ENCODE data around the gene TARBP2. TPM values are rescaled to one million over a fixed set of nuclear protein-coding genes. Genes with fewer than 3 reads are reported as not detected.
A peak's percentile ranks its signal among the peaks of the same experiment; 100 is the strongest.

TARBP2 gene
- total RNA-seq, 4 donors from 2014 or later: 25.9 to 34.1 (median 31.0) TPM

GRCh38 chr12:53500142-53500775 lies 824 bp upstream of the TARBP2 start:
- WGBS, 2 donors: 1 to 2% methylated on average over 17 of the region's 17 CpGs
- peak in 1 of 2 donors; percentile 94 for TF ChIP-seq POLR2A (IDR thresholded peaks at IDR 0.05)
- TF ChIP-seq CTCF (IDR thresholded peaks at IDR 0.05): no peak
- intact Hi-C loops (cut with DNase I; ENCODE audit: low total_unique reads): no loop called here
- H3K4me3 ChIP-seq (ENCODE audit: low read depth, poor library complexity, severe bottlenecking): peak overlapping the region; percentile 38
- peak; percentile 83 to 95 for DNase-seq (ENCODE audit: low spot score in 2 of 2)

GRCh38 chr12:53501615-53502181 lies 615 bp downstream of the TARBP2 start:
- H3K4me3 ChIP-seq (ENCODE audit: low read depth, poor library complexity, severe bottlenecking): no peak overlapping the region
- peak in 1 of 2 donors; percentile 89 for DNase-seq (ENCODE audit: low spot score in 2 of 2)
- no peak for TF ChIP-seq POLR2A (IDR thresholded peaks at IDR 0.05)
- no peak for TF ChIP-seq CTCF (IDR thresholded peaks at IDR 0.05)
- 56 to 65% methylated on average over 9 to 10 of the region's 10 CpGs for WGBS, 2 donors
- intact Hi-C loops (cut with DNase I; ENCODE audit: low total_unique reads): no loop called here

GRCh38 chr12:53502331-53502730 lies 1.2 kb downstream of the TARBP2 start:
- 59 to 60% methylated on average over 9 of the region's 9 CpGs for WGBS, 2 donors
- DNase-seq (ENCODE audit: low spot score in 2 of 2): peak in 1 of 2 donors; percentile 58
- TF ChIP-seq CTCF (IDR thresholded peaks at IDR 0.05): no peak
- H3K4me3 ChIP-seq (ENCODE audit: low read depth, poor library complexity, severe bottlenecking): no peak overlapping the region
- intact Hi-C loops (cut with DNase I; ENCODE audit: low total_unique reads): no loop called here

GRCh38 chr12:53502983-53503728 lies 2.1 kb downstream of the TARBP2 start:
- TF ChIP-seq CTCF (IDR thresholded peaks at IDR 0.05): no peak
- no peak for TF ChIP-seq POLR2A (IDR thresholded peaks at IDR 0.05)
- WGBS, 2 donors: 74 to 80% methylated on average over 10 of the region's 10 CpGs
- intact Hi-C loops (cut with DNase I; ENCODE audit: low total_unique reads): no loop called here
- peak in 1 of 2 donors; percentile 84 for DNase-seq (ENCODE audit: low spot score in 2 of 2)
- H3K4me3 ChIP-seq (ENCODE audit: low read depth, poor library complexity, severe bottlenecking): no peak overlapping the region

- 79 to 82% methylated on average over 14 of the region's 14 CpGs for WGBS, 2 donors
- no peak for TF ChIP-seq CTCF (IDR thresholded peaks at IDR 0.05)
- peak in 1 of 2 donors; percentile 82 for DNase-seq (ENCODE audit: low spot score in 2 of 2)
- intact Hi-C loops (cut with DNase I; ENCODE audit: low total_unique reads): no loop called here
- H3K4me3 ChIP-seq (ENCODE audit: low read depth, poor library complexity, severe bottlenecking): no peak overlapping the region
These were observed 3.2 kb downstream of the TARBP2 start for GRCh38 chr12:53504004-53504920.

Measured in lower leg skin (tissue), 4 donors.